DMS153 treated with DMSO at 0.1 percent for 48 hours (cell line): Measurements from ENCODE around the gene ANKRD27.
A peak's percentile ranks its signal among the peaks of the same experiment; 100 is the strongest.
"Not testable (repeated sequence)": the region's sequence is repeated elsewhere in the genome, so short reads cannot be mapped to it uniquely, and the experiment has no call there.

Source experiments
- DNase-seq: peaks from one replicate; lab custom pipeline; 2025; ENCODE audit not compliant: unreplicated experiment; lab: John Stamatoyannopoulos, UW

The ANKRD27 gene

GRCh38 chr19:32653599-32653915 lies 21.4 kb downstream of the ANKRD27 start:
- no peak for DNase-seq

- DNase-seq, result peak; percentile 0
These were observed 21.9 kb downstream of the ANKRD27 start for GRCh38 chr19:32652894-32653598.

GRCh38 chr19:32652331-32652730 lies 22.6 kb downstream of the ANKRD27 start:
- DNase-seq, result not testable (repeated sequence)

GRCh38 chr19:32651729-32652140 lies 23.2 kb downstream of the ANKRD27 start:
- no peak for DNase-seq

- DNase-seq, result no peak
These were observed 24.3 kb downstream of the ANKRD27 start for GRCh38 chr19:32650671-32651070.

- DNase-seq, result no peak
These were observed 25.2 kb downstream of the ANKRD27 start for GRCh38 chr19:32649751-32650150.

GRCh38 chr19:32647361-32647760 lies 27.6 kb downstream of the ANKRD27 start:
- DNase-seq, result no peak

GRCh38 chr19:32646556-32646955 lies 28.4 kb downstream of the ANKRD27 start:
- no peak for DNase-seq

GRCh38 chr19:32642771-32643170 lies 32.2 kb downstream of the ANKRD27 start:
- DNase-seq, result no peak

GRCh38 chr19:32638625-32639024 lies 36.4 kb downstream of the ANKRD27 start:
- no peak for DNase-seq

- DNase-seq, result no peak
These were observed 37.5 kb downstream of the ANKRD27 start for GRCh38 chr19:32637480-32637879.

GRCh38 chr19:32631381-32631780 lies 43.6 kb downstream of the ANKRD27 start:
- DNase-seq, result no peak

- no peak for DNase-seq
These were observed 44.6 kb downstream of the ANKRD27 start for GRCh38 chr19:32630338-32630737.

GRCh38 chr19:32627714-32628270 lies 47.2 kb downstream of the ANKRD27 start:
- DNase-seq, result no peak

GRCh38 chr19:32626969-32627368 lies 48.0 kb downstream of the ANKRD27 start:
- no peak for DNase-seq

GRCh38 chr19:32624410-32624809 lies 50.6 kb downstream of the ANKRD27 start:
- DNase-seq, result no peak

GRCh38 chr19:32622002-32622401 lies 53.0 kb downstream of the ANKRD27 start:
- no peak for DNase-seq

- DNase-seq, result no peak
These were observed 55.8 kb downstream of the ANKRD27 start for GRCh38 chr19:32619051-32619685.

GRCh38 chr19:32615569-32615968 lies 59.4 kb downstream of the ANKRD27 start:
- DNase-seq, result no peak

- DNase-seq, result no peak
These were observed 60.1 kb downstream of the ANKRD27 start for GRCh38 chr19:32614916-32615315.

- no peak for DNase-seq
These were observed 62.0 kb downstream of the ANKRD27 start for GRCh38 chr19:32613008-32613407.

- DNase-seq, result no peak
These were observed 63.8 kb downstream of the ANKRD27 start for GRCh38 chr19:32611161-32611560.

GRCh38 chr19:32607479-32607878 lies 67.5 kb downstream of the ANKRD27 start:
- DNase-seq, result no peak
